Activated naive CD8-positive, alpha-beta T cell treated with anti-CD3 and anti-CD28 coated beads, Interleukin-2, amount 10 ng/mL, durations not matched to agents 7 days and 5 days (primary cell): ENCODE results near the gene ZNF28. TPM values are rescaled to one million over a fixed set of nuclear protein-coding genes. Genes with fewer than 3 reads are reported as not detected.
A peak's percentile ranks its signal among the peaks of the same experiment; 100 is the strongest.
"Not testable (repeated sequence)": the region's sequence is repeated elsewhere in the genome, so short reads cannot be mapped to it uniquely, and the experiment has no call there.

Experiments
- ATAC-seq: fragments of 150-1000 bp; cut with Tn5 transposase; one replicate; pipeline ENCODE4 v1.10.0; 2021; ENCODE audit warnings: low read depth, moderate library complexity
- POLR2A ChIA-PET: fragments of 350-600 bp; sonication (Branson Sonifier 250); formaldehyde crosslinking; loops from one replicate; lab custom pipeline; 2021; ENCODE audit warnings: antibody characterized with exemption; lab: Charles Lee
- DNase-seq: peaks from one replicate; pipeline ENCODE4 v3.0.0; 2021
- H3K27ac Mint-ChIP-seq: one replicate; pipeline ENCODE4 v1.8.0; 2022; ENCODE audit warnings: mild to moderate bottlenecking, mixed read lengths
- H3K27me3 Mint-ChIP-seq: one replicate; pipeline ENCODE4 v1.8.0; 2022; ENCODE audit warnings: mild to moderate bottlenecking, moderate library complexity, mixed read lengths
- H3K36me3 Mint-ChIP-seq: one replicate; pipeline ENCODE4 v1.8.0; 2021; ENCODE audit warnings: mild to moderate bottlenecking, mixed read lengths
- H3K4me1 Mint-ChIP-seq: one replicate; pipeline ENCODE4 v1.8.0; 2021; ENCODE audit warnings: mixed read lengths
- H3K4me3 Mint-ChIP-seq: one replicate; pipeline ENCODE4 v1.8.0; 2022; ENCODE audit warnings: mild to moderate bottlenecking, moderate library complexity, mixed read lengths
- H3K9me3 Mint-ChIP-seq: one replicate; pipeline ENCODE4 v1.8.0; 2021; ENCODE audit warnings: mixed read lengths
- total RNA-seq, 2 experiments: library from RNA; stranded (reverse); gene quantifications; one replicate each; pipeline ENCODE4 v1.2.3, GENCODE V29; 2021

ZNF28 gene
- total RNA-seq: 10 to 100 TPM; 24.2 to 27.4 TPM

- not testable (repeated sequence) for H3K4me1 Mint-ChIP-seq, H3K27me3 Mint-ChIP-seq
- ATAC-seq (peak; percentile 99), DNase-seq (peak; percentile 74)
- peaks cover 23% of the 10 kb centered on the region for H3K9me3 Mint-ChIP-seq
- H3K27ac Mint-ChIP-seq: peak within 1 kb of the TSS; percentile 91
- H3K4me3 Mint-ChIP-seq: peak within 1 kb of the TSS; percentile 95
- POLR2A ChIA-PET: interaction anchor here (0.6 kb wide), 2 partner anchors 291 to 377 kb away, joined by 3 to 6 read pairs; no protein-coding TSS in a partner anchor
- H3K36me3 Mint-ChIP-seq: peaks cover 37% of the 10 kb centered on the region
These were observed at the start of gene ZNF28 for GRCh38 chr19:52821204-52821960. Gene ZNF28 (minus strand): TSS chr19:52821633. CDS start chr19:52817958, 3,675 bp downstream.

- POLR2A ChIA-PET, H3K27ac Mint-ChIP-seq, H3K36me3 Mint-ChIP-seq, H3K27me3 Mint-ChIP-seq, ATAC-seq, H3K4me3 Mint-ChIP-seq, H3K4me1 Mint-ChIP-seq, DNase-seq: not testable (repeated sequence)
- peaks cover 27% of the 10 kb centered on the region for H3K9me3 Mint-ChIP-seq
These were observed 46.6 kb upstream of the ZNF28 start for GRCh38 chr19:52868031-52868430.

DNA sequence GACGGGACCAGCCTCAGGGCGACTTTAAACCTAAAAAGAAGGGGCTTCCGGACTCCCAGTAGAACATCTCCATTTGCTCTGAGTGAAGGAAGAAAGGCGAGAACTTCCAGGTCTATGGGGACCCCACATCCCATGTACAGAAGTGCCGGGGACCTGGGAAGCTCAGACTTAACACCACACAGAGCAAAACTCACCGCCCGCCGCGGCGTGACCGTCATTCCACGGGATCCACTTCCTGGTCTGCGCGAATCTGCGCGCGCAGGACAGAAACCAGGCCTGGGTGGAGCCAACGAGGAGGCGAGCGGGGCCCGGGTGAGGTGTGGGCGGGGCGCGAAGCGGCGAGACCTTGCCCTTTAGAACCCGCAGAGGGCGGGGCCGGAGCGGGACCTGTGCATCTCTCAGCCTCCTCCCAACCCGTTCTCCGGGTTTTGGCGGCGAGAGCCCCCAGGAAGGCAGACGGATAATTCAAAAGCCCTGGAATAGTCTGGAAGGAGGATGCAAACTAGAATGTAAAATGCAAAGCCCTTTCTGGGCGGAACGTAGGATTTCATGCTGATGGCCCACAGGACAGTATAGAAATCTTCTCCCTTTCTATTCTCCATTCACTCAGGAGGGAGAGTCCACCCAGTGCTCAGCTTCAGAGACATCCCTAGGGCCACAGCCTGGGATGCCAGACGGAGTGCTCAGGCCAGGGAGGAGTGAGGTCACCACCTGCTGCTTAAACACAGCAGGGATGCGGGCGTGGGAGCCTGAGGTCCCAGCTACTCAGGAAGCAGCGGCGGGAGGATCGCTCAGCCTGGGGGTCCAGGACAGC lies 36.2 kb upstream of the ZNF28 start, which contains the start of gene ZNF468:
Gene ZNF468, minus strand, starts transcription at position 242 of the 814 bp plus-strand sequence. CDS start 3,347 bp downstream, outside the sequence.
- ATAC-seq (peak; percentile 98), DNase-seq (peak; percentile 77)
- H3K9me3 Mint-ChIP-seq: peaks cover 27% of the 10 kb centered on the region
- H3K27me3 Mint-ChIP-seq, H3K4me1 Mint-ChIP-seq: not testable (repeated sequence)
- peaks cover 32% of the 10 kb centered on the region for H3K36me3 Mint-ChIP-seq
- peak within 1 kb of the TSS; percentile 98 for H3K4me3 Mint-ChIP-seq
- POLR2A ChIA-PET: interaction anchor here (0.5 to 0.7 kb wide), 2 partner anchors 67 to 300 kb away, joined by 3 read pairs; no protein-coding TSS in a partner anchor
- H3K27ac Mint-ChIP-seq: peak within 1 kb of the TSS; percentile 83

DNA sequence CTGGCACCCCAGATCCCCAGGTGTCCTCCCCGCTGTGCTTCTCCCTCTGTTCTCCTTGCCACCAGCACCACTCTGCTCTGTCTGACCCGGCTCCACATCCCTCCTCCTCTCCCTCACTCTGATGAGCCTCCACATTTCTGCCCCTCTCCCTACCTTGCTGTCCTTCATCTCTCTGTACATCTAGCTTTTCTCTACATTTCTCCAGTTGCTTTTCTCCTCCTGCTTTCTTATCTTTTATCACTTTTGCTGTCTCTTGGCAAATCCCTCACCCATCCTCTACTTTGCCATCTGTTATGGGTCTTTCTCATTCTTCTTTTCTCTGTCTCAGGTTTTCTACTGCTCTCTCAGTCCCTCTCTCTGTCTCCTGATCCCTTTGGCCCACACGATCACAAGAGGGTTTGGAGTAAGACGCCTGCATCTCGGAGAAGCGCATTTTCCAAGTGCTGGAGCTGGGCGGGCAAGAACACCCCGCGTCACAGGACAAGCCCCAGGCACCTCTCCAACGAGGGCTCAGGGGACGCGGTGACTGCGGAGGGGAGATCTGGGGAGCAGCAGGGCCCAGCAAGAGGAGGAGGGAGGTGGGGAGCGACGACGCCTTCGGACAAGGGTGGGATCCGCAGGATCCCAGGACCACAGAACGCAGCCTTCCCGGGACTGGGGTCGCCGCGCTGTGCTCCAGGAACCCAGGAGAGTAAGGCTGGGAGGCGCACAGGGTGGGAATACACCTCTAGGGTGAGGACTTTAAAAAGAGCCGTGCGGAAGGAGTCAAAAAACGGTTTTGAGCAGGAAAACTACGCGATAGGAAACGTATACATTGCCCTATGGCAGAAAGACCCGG lies 35.3 kb upstream of the ZNF28 start:
- POLR2A ChIA-PET, H3K4me1 Mint-ChIP-seq, DNase-seq, H3K27me3 Mint-ChIP-seq: not testable (repeated sequence)
- Mint-ChIP-seq H3K9me3 (peaks cover 21% of the 10 kb centered on the region), H3K36me3 (peaks cover 36% of the 10 kb centered on the region), H3K4me3 (peak overlapping the region; percentile 98), H3K27ac (peak overlapping the region; percentile 83)
- ATAC-seq: peak; percentile 3

- POLR2A ChIA-PET, DNase-seq, H3K4me3 Mint-ChIP-seq, H3K27me3 Mint-ChIP-seq, H3K4me1 Mint-ChIP-seq, H3K27ac Mint-ChIP-seq, ATAC-seq: not testable (repeated sequence)
- peaks cover 90% of the 10 kb centered on the region for H3K36me3 Mint-ChIP-seq
- H3K9me3 Mint-ChIP-seq: peaks cover 40% of the 10 kb centered on the region
These were observed 25.9 kb upstream of the ZNF28 start for GRCh38 chr19:52847352-52847751.

DNA sequence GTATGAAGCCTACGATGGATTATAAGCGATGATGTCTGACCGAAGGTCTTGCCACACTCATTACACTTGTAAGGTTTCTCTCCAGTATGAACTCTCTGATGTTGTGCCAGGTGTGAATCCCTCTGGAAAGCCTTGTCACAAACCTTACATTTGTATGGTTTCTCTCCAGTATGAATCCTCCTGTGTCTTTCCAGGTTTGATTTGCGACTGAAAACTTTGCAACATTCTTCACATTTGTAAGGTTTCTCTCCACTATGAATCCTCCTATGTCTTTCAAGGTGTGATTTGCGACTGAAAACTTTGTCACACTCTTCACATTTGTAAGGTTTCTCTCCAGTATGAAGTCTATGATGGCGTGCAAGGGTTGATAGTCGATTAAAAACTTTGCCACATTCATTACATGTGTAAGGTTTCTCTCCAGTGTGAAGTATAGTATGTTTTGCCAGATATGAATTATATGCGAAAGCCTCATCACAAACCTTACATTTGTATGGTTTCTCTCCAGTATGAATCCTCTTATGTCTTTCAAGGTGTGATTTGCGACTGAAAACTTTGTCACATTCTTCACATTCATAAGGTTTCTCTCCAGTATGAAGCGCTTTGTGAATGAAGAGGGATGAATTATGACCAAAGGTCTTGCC lies 19.5 kb upstream of the ZNF28 start:
- DNase-seq, ATAC-seq, H3K4me3 Mint-ChIP-seq, H3K27ac Mint-ChIP-seq, H3K27me3 Mint-ChIP-seq, H3K4me1 Mint-ChIP-seq: not testable (repeated sequence)
- Mint-ChIP-seq H3K36me3 (peaks cover 88% of the 10 kb centered on the region), H3K9me3 (peaks cover 53% of the 10 kb centered on the region)
- POLR2A ChIA-PET: interaction anchor here (0.6 kb wide), 1 partner anchor 290 kb away, joined by 3 read pairs; no protein-coding TSS in a partner anchor

DNA sequence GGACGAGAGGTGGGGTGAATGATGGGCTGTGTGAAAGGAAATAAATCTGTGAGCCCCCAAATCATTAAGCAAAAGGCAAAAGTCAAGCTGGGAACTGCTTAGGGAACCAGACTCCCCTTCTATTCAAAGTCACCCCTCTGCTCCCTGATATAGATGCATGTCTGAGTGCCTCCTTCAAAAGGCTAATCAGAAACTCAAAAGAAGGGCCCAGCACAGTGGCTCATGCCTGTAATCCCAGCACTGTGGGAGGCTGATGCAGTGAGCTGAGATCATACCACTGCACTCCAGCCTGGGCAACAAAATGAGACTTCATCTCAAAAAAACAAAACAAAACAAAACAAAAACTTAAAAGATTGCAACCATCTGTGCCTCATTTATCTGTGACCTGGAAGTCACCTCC lies 12.9 kb upstream of the ZNF28 start:
- H3K27me3 Mint-ChIP-seq, ATAC-seq, H3K4me1 Mint-ChIP-seq, POLR2A ChIA-PET, H3K27ac Mint-ChIP-seq, H3K4me3 Mint-ChIP-seq, DNase-seq: not testable (repeated sequence)
- Mint-ChIP-seq H3K9me3 (peaks cover 35% of the 10 kb centered on the region), H3K36me3 (peaks cover 32% of the 10 kb centered on the region)

- H3K27ac Mint-ChIP-seq, H3K4me3 Mint-ChIP-seq, ATAC-seq, H3K4me1 Mint-ChIP-seq, DNase-seq, POLR2A ChIA-PET, H3K27me3 Mint-ChIP-seq: not testable (repeated sequence)
- Mint-ChIP-seq H3K9me3 (peaks cover 33% of the 10 kb centered on the region), H3K36me3 (peaks cover 28% of the 10 kb centered on the region)
These were observed 12.1 kb upstream of the ZNF28 start for GRCh38 chr19:52833541-52833940.

DNA sequence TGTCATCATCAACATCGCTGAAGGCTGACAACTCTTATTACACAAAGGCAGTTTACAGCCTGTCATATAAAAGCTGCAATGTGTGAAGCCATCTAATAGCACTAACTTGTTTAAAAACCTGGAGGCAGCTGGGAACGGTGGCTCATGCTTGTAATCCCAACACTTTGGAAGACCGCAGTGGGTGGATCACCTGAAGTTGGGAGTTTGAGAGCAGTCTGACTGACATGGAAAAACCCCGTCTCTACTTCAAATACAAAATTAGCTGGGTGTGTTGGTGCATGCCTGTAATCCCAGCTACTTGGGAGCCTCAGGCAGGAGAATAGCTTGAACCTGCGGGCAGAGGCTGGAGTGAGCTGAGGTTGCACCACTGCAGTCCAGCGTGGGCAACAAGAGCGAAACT lies 8.4 kb upstream of the ZNF28 start:
- POLR2A ChIA-PET, H3K4me3 Mint-ChIP-seq, ATAC-seq, H3K4me1 Mint-ChIP-seq, DNase-seq, H3K36me3 Mint-ChIP-seq, H3K27ac Mint-ChIP-seq, H3K27me3 Mint-ChIP-seq: not testable (repeated sequence)
- peaks cover 17% of the 10 kb centered on the region for H3K9me3 Mint-ChIP-seq

DNA sequence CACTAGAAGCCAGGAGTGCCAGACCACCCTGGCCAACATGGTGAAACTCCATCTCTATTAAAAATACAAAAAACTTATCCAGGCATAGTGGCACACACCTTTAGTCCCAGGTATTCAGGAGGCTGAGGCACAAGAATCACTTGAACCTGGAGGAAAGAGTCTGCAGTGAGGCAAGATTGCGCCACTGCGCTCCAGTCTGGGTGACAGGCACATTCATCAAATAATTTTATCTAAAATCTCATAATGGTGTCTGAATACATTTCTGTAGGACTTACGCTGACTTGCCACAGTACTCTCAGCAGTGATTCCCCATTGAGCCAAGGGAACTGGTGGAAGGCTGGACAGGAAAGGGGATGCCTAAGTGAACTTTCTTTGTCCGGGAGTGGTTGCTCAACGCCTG lies 4.3 kb upstream of the ZNF28 start:
- POLR2A ChIA-PET: no interaction called here
- no peak for ATAC-seq

GRCh38 chr19:52823676-52824075 lies 2.2 kb upstream of the ZNF28 start:
- peaks cover 19% of the 10 kb centered on the region for H3K9me3 Mint-ChIP-seq
- ATAC-seq (no peak), DNase-seq (no peak)
- H3K4me3 Mint-ChIP-seq: no peak overlapping the region
- no peaks in the 10 kb centered on the region for H3K27me3 Mint-ChIP-seq
- H3K27ac Mint-ChIP-seq: no peak overlapping the region
- POLR2A ChIA-PET: no interaction called here
- peaks cover 9% of the 10 kb centered on the region for H3K4me1 Mint-ChIP-seq
- H3K36me3 Mint-ChIP-seq: peaks cover 18% of the 10 kb centered on the region

More for the DNA sequence above, 4.3 kb upstream of the ZNF28 start:
- Mint-ChIP-seq H3K4me1 (peaks cover 3% of the 10 kb centered on the region), H3K27me3 (no peaks in the 10 kb centered on the region), H3K27ac (no peak overlapping the region), H3K36me3 (peaks cover 5% of the 10 kb centered on the region), H3K9me3 (peaks cover 17% of the 10 kb centered on the region), H3K4me3 (no peak overlapping the region)
- no peak for DNase-seq

DNA sequence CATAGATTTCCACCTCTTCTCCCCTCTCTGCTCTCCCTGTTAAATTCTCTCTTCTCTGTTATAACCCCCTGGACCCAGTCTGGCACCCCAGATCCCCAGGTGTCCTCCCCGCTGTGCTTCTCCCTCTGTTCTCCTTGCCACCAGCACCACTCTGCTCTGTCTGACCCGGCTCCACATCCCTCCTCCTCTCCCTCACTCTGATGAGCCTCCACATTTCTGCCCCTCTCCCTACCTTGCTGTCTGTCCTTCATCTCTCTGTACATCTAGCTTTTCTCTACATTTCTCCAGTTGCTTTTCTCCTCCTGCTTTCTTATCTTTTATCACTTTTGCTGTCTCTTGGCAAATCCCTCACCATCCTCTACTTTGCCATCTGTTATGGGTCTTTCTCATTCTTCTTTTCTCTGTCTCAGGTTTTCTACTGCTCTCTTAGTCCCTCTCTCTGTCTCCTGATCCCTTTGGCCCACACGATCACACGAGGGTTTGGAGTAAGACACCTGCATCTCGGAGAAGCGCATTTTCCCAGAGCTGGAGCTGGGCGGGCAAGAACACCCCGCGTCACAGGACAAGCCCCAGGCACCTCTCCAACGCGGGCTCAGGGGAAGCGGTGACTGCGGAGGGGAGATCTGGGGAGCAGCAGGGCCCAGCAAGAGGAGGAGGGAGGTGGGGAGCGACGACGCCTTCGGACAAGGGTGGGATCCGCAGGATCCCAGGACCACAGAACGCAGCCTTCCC lies 795 bp downstream of the ZNF28 start:
- H3K27me3 Mint-ChIP-seq, H3K4me1 Mint-ChIP-seq: not testable (repeated sequence)
- ATAC-seq (peak; percentile 35), DNase-seq (peak; percentile 56)
- Mint-ChIP-seq H3K27ac (peak overlapping the region; percentile 91), H3K9me3 (peaks cover 23% of the 10 kb centered on the region), H3K36me3 (peaks cover 45% of the 10 kb centered on the region), H3K4me3 (peak overlapping the region; percentile 95)
- POLR2A ChIA-PET: interaction anchor here (0.6 kb wide), 1 partner anchor 290 kb away, joined by 3 read pairs; no protein-coding TSS in a partner anchor
